RWPE1 (cell line): ENCODE results near the gene ZC3H18.

Experiments
- CTCF ChIA-PET: fragments of 350-600 bp; sonication (Branson Sonifier 250); formaldehyde crosslinking; extraction: SDS; loops from one replicate; lab custom pipeline; 2021; lab: Yijun Ruan, JAX
- POLR2A ChIA-PET: fragments of 400-600 bp; formaldehyde crosslinking; extraction: SDS; loops from one replicate; lab custom pipeline; 2020; ENCODE audit warnings: antibody characterized with exemption; ENCODE audit not compliant: low non-redundant PET; lab: Yijun Ruan, JAX
- DNase-seq: peaks from one replicate; pipeline ENCODE4 v3.0.0; 2012; ENCODE audit warnings: low spot score
- H3K27ac ChIP-seq: fragments of 450-650 bp; 2 replicates; pipeline ENCODE4 v1.5.1; 2017
- TF ChIP-seq, protein P1 (sequence below): fragments of 450-650 bp; conservative IDR thresholded peaks from 2 replicates; pipeline ENCODE4 v1.5.1; 2017; ENCODE audit warnings: low read depth, mild to moderate bottlenecking

Gene ZC3H18

DNA sequence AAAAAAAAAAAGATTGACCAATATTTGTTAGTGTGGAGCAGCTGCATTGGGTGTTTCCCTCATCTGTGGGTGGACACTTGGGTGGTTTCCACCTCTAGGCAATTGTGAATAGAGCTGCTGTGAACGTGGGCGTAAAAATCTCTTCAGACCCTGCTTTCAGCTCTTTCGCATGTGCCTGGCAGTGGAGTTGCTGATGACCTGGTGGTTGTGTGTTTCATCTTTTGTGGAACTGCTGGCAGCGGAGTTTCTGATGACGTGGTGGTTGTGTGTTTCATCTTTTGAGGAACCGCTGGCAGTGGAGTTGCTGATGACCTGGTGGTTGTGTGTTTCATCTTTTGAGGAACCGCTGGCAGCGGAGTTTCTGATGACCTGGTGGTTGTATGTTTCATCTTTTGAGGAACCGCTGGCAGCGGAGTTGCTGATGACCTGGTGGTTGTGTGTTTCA is 21.4 kb downstream of the ZC3H18 start:
- POLR2A ChIA-PET = no interaction called here
- no peak overlapping the region for H3K27ac ChIP-seq

GRCh38 chr16:88593061-88593460 is 22.9 kb downstream of the ZC3H18 start:
- DNase-seq = no peak
- TF ChIP-seq, protein P1, sequence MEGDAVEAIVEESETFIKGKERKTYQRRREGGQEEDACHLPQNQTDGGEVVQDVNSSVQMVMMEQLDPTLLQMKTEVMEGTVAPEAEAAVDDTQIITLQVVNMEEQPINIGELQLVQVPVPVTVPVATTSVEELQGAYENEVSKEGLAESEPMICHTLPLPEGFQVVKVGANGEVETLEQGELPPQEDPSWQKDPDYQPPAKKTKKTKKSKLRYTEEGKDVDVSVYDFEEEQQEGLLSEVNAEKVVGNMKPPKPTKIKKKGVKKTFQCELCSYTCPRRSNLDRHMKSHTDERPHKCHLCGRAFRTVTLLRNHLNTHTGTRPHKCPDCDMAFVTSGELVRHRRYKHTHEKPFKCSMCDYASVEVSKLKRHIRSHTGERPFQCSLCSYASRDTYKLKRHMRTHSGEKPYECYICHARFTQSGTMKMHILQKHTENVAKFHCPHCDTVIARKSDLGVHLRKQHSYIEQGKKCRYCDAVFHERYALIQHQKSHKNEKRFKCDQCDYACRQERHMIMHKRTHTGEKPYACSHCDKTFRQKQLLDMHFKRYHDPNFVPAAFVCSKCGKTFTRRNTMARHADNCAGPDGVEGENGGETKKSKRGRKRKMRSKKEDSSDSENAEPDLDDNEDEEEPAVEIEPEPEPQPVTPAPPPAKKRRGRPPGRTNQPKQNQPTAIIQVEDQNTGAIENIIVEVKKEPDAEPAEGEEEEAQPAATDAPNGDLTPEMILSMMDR = no peak
- ChIA-PET CTCF (no interaction called here), POLR2A (no interaction called here)
- no peak overlapping the region for H3K27ac ChIP-seq

More for the DNA sequence above, 21.4 kb downstream of the ZC3H18 start:
- CTCF ChIA-PET = interaction anchor here (0.7 kb wide), 2 partner anchors 9 to 697 kb away, joined by 6 to 7 read pairs; no protein-coding TSS in a partner anchor
- TF ChIP-seq, protein P1 = no peak
- no peak for DNase-seq

DNA sequence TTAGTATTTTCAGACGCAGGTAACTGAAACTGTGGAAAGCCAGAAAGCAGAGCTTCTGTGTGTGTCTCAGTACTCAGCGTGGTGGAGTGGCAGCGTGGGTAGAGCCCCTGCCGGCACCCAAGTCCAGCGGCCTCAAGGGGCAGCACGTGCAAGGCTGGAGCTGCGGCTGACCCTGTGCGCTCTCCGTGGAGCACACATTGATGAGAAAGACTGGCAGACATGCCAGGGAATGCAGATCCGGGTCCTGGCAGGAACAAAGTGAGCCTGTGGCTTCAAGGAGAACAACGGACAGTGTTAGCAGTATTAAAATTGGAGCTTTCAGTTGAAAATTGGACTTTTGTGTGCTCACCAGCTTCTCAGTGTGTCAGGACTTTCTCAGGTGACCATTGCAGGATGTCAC is 23.3 kb downstream of the ZC3H18 start:
- ChIA-PET CTCF (no interaction called here), POLR2A (no interaction called here)
- H3K27ac ChIP-seq = no peak overlapping the region
- TF ChIP-seq, protein P1 = no peak
- DNase-seq = no peak

DNA sequence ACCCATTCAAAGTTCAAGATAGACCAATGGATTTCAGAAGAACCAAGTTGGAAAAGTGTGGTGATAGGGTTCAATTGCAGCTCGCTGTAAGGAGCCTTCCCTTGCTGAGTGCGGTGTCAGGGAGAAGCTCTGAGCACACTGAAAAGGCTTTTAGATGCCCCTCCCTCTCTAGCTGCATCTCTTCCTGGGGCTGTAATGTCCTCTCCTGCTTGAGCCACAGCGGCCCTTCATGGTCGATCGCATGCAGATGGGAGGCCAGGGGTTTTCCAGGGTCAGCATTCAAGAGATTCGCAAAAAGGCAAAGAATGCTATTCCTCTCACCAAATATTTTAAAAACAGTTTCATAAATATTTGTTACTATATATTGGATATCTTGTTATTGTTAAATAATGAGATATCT is 23.7 kb downstream of the ZC3H18 start:
- CTCF ChIA-PET = no interaction called here
- POLR2A ChIA-PET = no interaction called here
- H3K27ac ChIP-seq = no peak overlapping the region
- TF ChIP-seq, protein P1 = no peak
- DNase-seq = no peak

- TF ChIP-seq, protein P1 = no peak
- no peak for DNase-seq
- CTCF ChIA-PET = no interaction called here
- no peak overlapping the region for H3K27ac ChIP-seq
- POLR2A ChIA-PET = no interaction called here
Measured at GRCh38 chr16:88595101-88595500, 24.9 kb downstream of the ZC3H18 start.

- CTCF ChIA-PET = interaction anchor here (0.5 kb wide), 1 partner anchor 62 kb away, joined by 5 read pairs; no protein-coding TSS in a partner anchor
- no peak overlapping the region; the same call in 1 of the 2 replicates for H3K27ac ChIP-seq
- TF ChIP-seq, protein P1 = no peak
- POLR2A ChIA-PET = no interaction called here
- no peak for DNase-seq
Measured at GRCh38 chr16:88595921-88596320, 25.7 kb downstream of the ZC3H18 start.
